ENCODE results near the gene SNAPC2.

The SNAPC2 gene

GRCh38 chr19:7969555-7969939 is 49.4 kb downstream of the SNAPC2 start:
- TF ChIP-seq CTCF (IDR thresholded peaks at IDR 0.05; ENCODE audit: insufficient read depth, low read length, missing control alignments) = no peak
- DNase-seq (ENCODE audit: low read depth, low spot score) = no peak
- H3K4me3 ChIP-seq (ENCODE audit: low read depth, low read length) = no peak overlapping the region
- POLR2A ChIA-PET = no interaction called here
- CTCF ChIA-PET = interaction anchor here (0.9 to 6.3 kb wide), 16 partner anchors 9 to 284 kb away, joined by 3 to 39 read pairs (median 8); partner anchors contain the start of genes CTXN1, ELAVL1 and TIMM44

GRCh38 chr19:7970716-7971448 is 50.7 kb downstream of the SNAPC2 start:
- POLR2A ChIA-PET = no interaction called here
- CTCF ChIA-PET = interaction anchor here (0.8 to 6.3 kb wide), 25 partner anchors 9 to 297 kb away, joined by 3 to 39 read pairs (median 6); partner anchors contain the start of genes CTXN1, ELAVL1, FBN3 and TIMM44
- H3K4me3 ChIP-seq (ENCODE audit: low read depth, low read length) = no peak overlapping the region
- peak; percentile 88 for TF ChIP-seq CTCF (IDR thresholded peaks at IDR 0.05; ENCODE audit: insufficient read depth, low read length, missing control alignments)
- no peak for DNase-seq (ENCODE audit: low read depth, low spot score)

- H3K4me3 ChIP-seq (ENCODE audit: low read depth, low read length) = no peak overlapping the region
- POLR2A ChIA-PET = no interaction called here
- CTCF ChIA-PET = interaction anchor here (1.0 to 6.3 kb wide), 17 partner anchors 11 to 285 kb away, joined by 3 to 39 read pairs (median 7); partner anchors contain the start of genes ELAVL1 and TIMM44
- DNase-seq (ENCODE audit: low read depth, low spot score) = no peak
- TF ChIP-seq CTCF (IDR thresholded peaks at IDR 0.05; ENCODE audit: insufficient read depth, low read length, missing control alignments) = no peak
Observed at GRCh38 chr19:7971553-7972520, 51.7 kb downstream of the SNAPC2 start.

Measured in AG04449 (cell line).